Spleen (tissue), 7 donors: ENCODE data around the gene GRID2IP.

ENCODE experiments used
- POLR2A ChIP-seq, 3 donors: fragments of 450-650 bp; IDR thresholded peaks; one replicate each; pipeline ENCODE4 v1.5.1; 2017; ENCODE audit warnings: antibody characterized with exemption in 3 of 3, mild to moderate bottlenecking in 1 of 3
- TF ChIP-seq, protein P1 (sequence below), 11 experiments: fragments of 200-600 bp in 7 of 11; fragments of 450-650 bp in 4 of 11; sonication (generic) in 4 of 11; IDR thresholded peaks in 8 of 11; conservative IDR thresholded peaks in 3 of 11; 1 replicate in 7 of 11; 2 replicates in 4 of 11; pipeline versions ENCODE4 v1.4.0 to v1.8.0; 2016 to 2021; ENCODE audit warnings: antibody characterized with exemption in 11 of 11, inconsistent platforms in 4 of 11, mild to moderate bottlenecking in 1 of 11
- donor health status: DM: no; HTN: no; CAD: no; lungs with moderate emphysema.
- donor health status: DM: no; HTN: no; CAD: no.
- donor health status: DM: no; HTN: no; CAD: no.

DNA sequence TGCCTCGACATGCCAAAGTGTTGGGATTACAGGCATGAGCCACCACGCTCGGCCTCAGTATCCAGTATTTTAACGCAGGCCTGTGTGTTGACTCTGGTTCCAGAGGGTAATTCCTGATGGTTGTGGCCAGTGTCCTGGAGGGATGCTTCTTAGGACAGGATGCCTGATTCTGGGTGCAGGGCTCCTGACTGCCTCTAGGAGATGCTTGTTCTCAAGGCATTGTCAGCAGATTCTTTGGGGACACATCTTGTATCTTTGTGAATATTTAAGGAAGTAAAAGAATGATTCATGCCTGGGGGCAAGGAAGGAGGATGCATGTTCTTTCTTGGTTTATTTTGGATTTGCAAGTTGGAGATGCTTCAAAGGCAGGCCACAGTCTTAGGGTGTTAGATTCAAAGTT, 28.2 kb upstream of the GRID2IP start:
- TF ChIP-seq POLR2A (IDR thresholded peaks at IDR 0.05), result no peak
- TF ChIP-seq, protein P1, sequence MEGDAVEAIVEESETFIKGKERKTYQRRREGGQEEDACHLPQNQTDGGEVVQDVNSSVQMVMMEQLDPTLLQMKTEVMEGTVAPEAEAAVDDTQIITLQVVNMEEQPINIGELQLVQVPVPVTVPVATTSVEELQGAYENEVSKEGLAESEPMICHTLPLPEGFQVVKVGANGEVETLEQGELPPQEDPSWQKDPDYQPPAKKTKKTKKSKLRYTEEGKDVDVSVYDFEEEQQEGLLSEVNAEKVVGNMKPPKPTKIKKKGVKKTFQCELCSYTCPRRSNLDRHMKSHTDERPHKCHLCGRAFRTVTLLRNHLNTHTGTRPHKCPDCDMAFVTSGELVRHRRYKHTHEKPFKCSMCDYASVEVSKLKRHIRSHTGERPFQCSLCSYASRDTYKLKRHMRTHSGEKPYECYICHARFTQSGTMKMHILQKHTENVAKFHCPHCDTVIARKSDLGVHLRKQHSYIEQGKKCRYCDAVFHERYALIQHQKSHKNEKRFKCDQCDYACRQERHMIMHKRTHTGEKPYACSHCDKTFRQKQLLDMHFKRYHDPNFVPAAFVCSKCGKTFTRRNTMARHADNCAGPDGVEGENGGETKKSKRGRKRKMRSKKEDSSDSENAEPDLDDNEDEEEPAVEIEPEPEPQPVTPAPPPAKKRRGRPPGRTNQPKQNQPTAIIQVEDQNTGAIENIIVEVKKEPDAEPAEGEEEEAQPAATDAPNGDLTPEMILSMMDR (IDR thresholded peaks at IDR 0.05 in 8 of 11, conservative IDR thresholded peaks at IDR 0.05 in 3 of 11), result no peak
